ENCODE results near the gene TMEM52.

TMEM52 gene

GRCh38 chr1:1911350-1912041 is 7.6 kb downstream of the TMEM52 start:
- H3K9me2 ChIP-seq (replicated peaks; ENCODE audit: insufficient read depth, low read length): no peaks in the 10 kb centered on the region

GRCh38 chr1:1910651-1911331 is 8.3 kb downstream of the TMEM52 start:
- TF ChIP-seq EZH2 (optimal IDR thresholded peaks at IDR 0.05; ENCODE audit: low read depth, low read length) (no peak), EZH2phosphoT487 (IDR thresholded peaks at IDR 0.05; ENCODE audit: low read length) (no peak), CTCF (IDR thresholded peaks at IDR 0.05; ENCODE audit: low read length) (no peak)
- Histone ChIP-seq H3K9me2 (replicated peaks; ENCODE audit: insufficient read depth, low read length) (no peaks in the 10 kb centered on the region), H3K9me3 (replicated peaks; ENCODE audit: insufficient read depth, low read length) (no peaks in the 10 kb centered on the region), H3K79me2 (ENCODE audit: low read length) (peaks cover 7% of the 10 kb centered on the region), H3K4me1 (ENCODE audit: low read length) (peaks cover 40% of the 10 kb centered on the region), H3K27ac (ENCODE audit: low read length) (peak overlapping the region; percentile 72; the same call in 1 of the 2 replicates), H3K36me3 (replicated peaks; ENCODE audit: insufficient read depth, low read length) (no peaks in the 10 kb centered on the region), H3K27me3 (replicated peaks; ENCODE audit: insufficient read depth, low read length) (peaks cover 5% of the 10 kb centered on the region; the same call in 1 of the 2 replicates), H2AFZ (ENCODE audit: low read length) (no peak overlapping the region), H3F3A (ENCODE audit: insufficient read depth, low read length) (peaks cover 26% of the 10 kb centered on the region), H3K4me3 (ENCODE audit: low read length) (no peak overlapping the region), H3K9ac (ENCODE audit: low read length) (no peak overlapping the region), H3K4me2 (ENCODE audit: low read depth, low read length) (no peak overlapping the region), H4K20me1 (ENCODE audit: insufficient read depth, low read length) (no peaks in the 10 kb centered on the region)
- DNase-seq: no peak

More at GRCh38 chr1:1911350-1912041, 7.6 kb downstream of the TMEM52 start:
- H3K9ac ChIP-seq (ENCODE audit: low read length): no peak overlapping the region
- H3F3A ChIP-seq (ENCODE audit: insufficient read depth, low read length): peaks cover 26% of the 10 kb centered on the region
- DNase-seq: no peak
- H3K27me3 ChIP-seq (replicated peaks; ENCODE audit: insufficient read depth, low read length): peaks cover 5% of the 10 kb centered on the region; the same call in 1 of the 2 replicates
- H3K4me2 ChIP-seq (ENCODE audit: low read depth, low read length): no peak overlapping the region
- no peaks in the 10 kb centered on the region for H4K20me1 ChIP-seq (ENCODE audit: insufficient read depth, low read length)
- no peaks in the 10 kb centered on the region for H3K9me3 ChIP-seq (replicated peaks; ENCODE audit: insufficient read depth, low read length)
- peaks cover 7% of the 10 kb centered on the region for H3K79me2 ChIP-seq (ENCODE audit: low read length)
- no peak overlapping the region for H2AFZ ChIP-seq (ENCODE audit: low read length)
- H3K4me1 ChIP-seq (ENCODE audit: low read length): peaks cover 33% of the 10 kb centered on the region
- no peaks in the 10 kb centered on the region for H3K36me3 ChIP-seq (replicated peaks; ENCODE audit: insufficient read depth, low read length)
- no peak overlapping the region for H3K4me3 ChIP-seq (ENCODE audit: low read length)
- TF ChIP-seq CTCF (IDR thresholded peaks at IDR 0.05; ENCODE audit: low read length) (no peak), EZH2 (optimal IDR thresholded peaks at IDR 0.05; ENCODE audit: low read depth, low read length) (no peak), EZH2phosphoT487 (IDR thresholded peaks at IDR 0.05; ENCODE audit: low read length) (no peak)
- no peak overlapping the region for H3K27ac ChIP-seq (ENCODE audit: low read length)

GRCh38 chr1:1910033-1910465 is 9.0 kb downstream of the TMEM52 start:
- H2AFZ ChIP-seq (ENCODE audit: low read length): no peak overlapping the region
- H3K9ac ChIP-seq (ENCODE audit: low read length): no peak overlapping the region; the same call in 1 of the 2 replicates
- H3F3A ChIP-seq (ENCODE audit: insufficient read depth, low read length): peaks cover 26% of the 10 kb centered on the region
- H3K9me3 ChIP-seq (replicated peaks; ENCODE audit: insufficient read depth, low read length): no peaks in the 10 kb centered on the region
- peaks cover 7% of the 10 kb centered on the region for H3K79me2 ChIP-seq (ENCODE audit: low read length)
- peak overlapping the region; percentile 72; the same call in 1 of the 2 replicates for H3K27ac ChIP-seq (ENCODE audit: low read length)
- H3K27me3 ChIP-seq (replicated peaks; ENCODE audit: insufficient read depth, low read length): peaks cover 2% of the 10 kb centered on the region; the same call in 1 of the 2 replicates
- H3K4me1 ChIP-seq (ENCODE audit: low read length): peaks cover 40% of the 10 kb centered on the region
- no peaks in the 10 kb centered on the region for H3K9me2 ChIP-seq (replicated peaks; ENCODE audit: insufficient read depth, low read length)
- TF ChIP-seq EZH2phosphoT487 (IDR thresholded peaks at IDR 0.05; ENCODE audit: low read length) (no peak), CTCF (IDR thresholded peaks at IDR 0.05; ENCODE audit: low read length) (no peak), EZH2 (optimal IDR thresholded peaks at IDR 0.05; ENCODE audit: low read depth, low read length) (no peak)
- DNase-seq: no peak
- H3K4me3 ChIP-seq (ENCODE audit: low read length): no peak overlapping the region
- no peaks in the 10 kb centered on the region for H4K20me1 ChIP-seq (ENCODE audit: insufficient read depth, low read length)
- H3K4me2 ChIP-seq (ENCODE audit: low read depth, low read length): peak overlapping the region; percentile 39; the same call in 1 of the 2 replicates
- no peaks in the 10 kb centered on the region for H3K36me3 ChIP-seq (replicated peaks; ENCODE audit: insufficient read depth, low read length)
